Measurements from ENCODE around the gene FAM221B.

DNA sequence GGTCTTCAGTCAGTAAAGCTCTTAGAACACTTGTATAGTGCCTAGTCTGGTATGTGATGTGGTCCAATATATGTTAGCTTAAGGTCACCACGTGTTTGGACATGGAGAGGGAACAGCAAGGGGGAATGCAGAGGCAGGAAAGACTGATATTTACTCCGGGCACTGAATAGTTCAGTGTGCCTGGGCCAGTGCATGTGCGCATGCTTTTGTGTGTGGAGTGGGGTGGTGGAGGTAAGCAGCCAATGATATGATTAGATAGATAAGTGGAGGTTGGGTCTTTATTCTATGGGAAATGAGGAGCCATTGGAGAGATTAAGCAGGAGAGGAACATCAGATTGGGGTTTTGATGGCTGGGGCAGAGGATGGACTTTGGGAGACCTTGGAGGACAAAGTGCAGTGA lies 27.7 kb upstream of the FAM221B start:
- TF ChIP-seq, protein P1, sequence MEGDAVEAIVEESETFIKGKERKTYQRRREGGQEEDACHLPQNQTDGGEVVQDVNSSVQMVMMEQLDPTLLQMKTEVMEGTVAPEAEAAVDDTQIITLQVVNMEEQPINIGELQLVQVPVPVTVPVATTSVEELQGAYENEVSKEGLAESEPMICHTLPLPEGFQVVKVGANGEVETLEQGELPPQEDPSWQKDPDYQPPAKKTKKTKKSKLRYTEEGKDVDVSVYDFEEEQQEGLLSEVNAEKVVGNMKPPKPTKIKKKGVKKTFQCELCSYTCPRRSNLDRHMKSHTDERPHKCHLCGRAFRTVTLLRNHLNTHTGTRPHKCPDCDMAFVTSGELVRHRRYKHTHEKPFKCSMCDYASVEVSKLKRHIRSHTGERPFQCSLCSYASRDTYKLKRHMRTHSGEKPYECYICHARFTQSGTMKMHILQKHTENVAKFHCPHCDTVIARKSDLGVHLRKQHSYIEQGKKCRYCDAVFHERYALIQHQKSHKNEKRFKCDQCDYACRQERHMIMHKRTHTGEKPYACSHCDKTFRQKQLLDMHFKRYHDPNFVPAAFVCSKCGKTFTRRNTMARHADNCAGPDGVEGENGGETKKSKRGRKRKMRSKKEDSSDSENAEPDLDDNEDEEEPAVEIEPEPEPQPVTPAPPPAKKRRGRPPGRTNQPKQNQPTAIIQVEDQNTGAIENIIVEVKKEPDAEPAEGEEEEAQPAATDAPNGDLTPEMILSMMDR (IDR thresholded peaks at IDR 0.05; ENCODE audit: low read depth, low read length): no peak
- TF ChIP-seq EZH2phosphoT487 (IDR thresholded peaks at IDR 0.05; ENCODE audit: low read depth): no peak
